Smooth muscle cell (in vitro differentiated cells): ENCODE measurements around the gene COL10A1. TPM values are rescaled to one million over a fixed set of nuclear protein-coding genes. Genes with fewer than 3 reads are reported as not detected.
"Not testable (repeated sequence)": the region's sequence is repeated elsewhere in the genome, so short reads cannot be mapped to it uniquely, and the experiment has no call there.

ENCODE experiments used
- DNase-seq: peaks from one replicate; lab custom pipeline; 2025; ENCODE audit not compliant: unreplicated experiment; lab: John Stamatoyannopoulos, UW
- H2AFZ ChIP-seq: fragments of 200-600 bp; sonication (generic); 2 replicates; pipeline ENCODE4 v1.6.0; 2016; ENCODE audit warnings: antibody characterized with exemption, low read depth, mild to moderate bottlenecking
- H3F3A ChIP-seq: fragments of 200-600 bp; sonication (generic); 2 replicates; pipeline ENCODE4 v1.6.0; 2017; ENCODE audit warnings: antibody characterized with exemption, low read depth
- H3K27ac ChIP-seq: fragments of 200-600 bp; sonication (generic); 2 replicates; pipeline ENCODE4 v1.5.1; 2016; ENCODE audit warnings: low read depth, mild to moderate bottlenecking
- H3K27me3 ChIP-seq: fragments of 200-600 bp; sonication (generic); 2 replicates; pipeline ENCODE4 v1.6.1; 2016; ENCODE audit warnings: low read depth, mild to moderate bottlenecking
- H3K36me3 ChIP-seq: fragments of 200-600 bp; sonication (generic); 2 replicates; pipeline ENCODE4 v1.5.1; 2016; ENCODE audit warnings: low read depth
- H3K4me1 ChIP-seq: fragments of 200-600 bp; sonication (generic); 2 replicates; pipeline ENCODE4 v1.5.1; 2016; ENCODE audit warnings: low read depth
- H3K4me2 ChIP-seq: fragments of 200-600 bp; sonication (generic); 2 replicates; pipeline ENCODE4 v1.6.0; 2016; ENCODE audit warnings: mild to moderate bottlenecking
- H3K4me3 ChIP-seq: fragments of 200-600 bp; sonication (generic); 2 replicates; pipeline ENCODE4 v1.5.1; 2016; ENCODE audit warnings: mild to moderate bottlenecking
- H3K79me2 ChIP-seq: fragments of 200-600 bp; sonication (generic); 2 replicates; pipeline ENCODE4 v1.6.0; 2016; ENCODE audit warnings: low read depth, mild to moderate bottlenecking
- H3K9ac ChIP-seq: fragments of 200-600 bp; sonication (generic); 2 replicates; pipeline ENCODE4 v1.6.0; 2016; ENCODE audit warnings: low read depth
- H3K9me3 ChIP-seq: fragments of 200-600 bp; sonication (generic); replicated peaks from 2 replicates; pipeline ENCODE4 v1.5.1; 2016; ENCODE audit warnings: low read depth
- H4K20me1 ChIP-seq: fragments of 200-600 bp; sonication (generic); 2 replicates; pipeline ENCODE4 v1.6.0; 2016; ENCODE audit warnings: low read depth
- WGBS: methylation state at CpG from one replicate; pipeline ENCODE4 v1.1.7; 2016; ENCODE audit warnings: low lambda C conversion rate; 5-methylcytosine and 5-hydroxymethylcytosine counted together
- polyA plus RNA-seq: library from polyadenylated mRNA; unstranded; fragments of >200 nt; fragmentation: Nextera tagmentation; extraction: Ambion mirVana; gene quantifications from 2 replicates; pipeline ENCODE4 v1.2.1, GENCODE V29; 2016
- total RNA-seq: library from RNA; depleted of rRNA; stranded (reverse); fragments of >200 nt; gene quantifications from 2 replicates; pipeline ENCODE4 v1.2.3, GENCODE V29; 2014
- TF ChIP-seq, protein P1 (sequence below): fragments of 200-600 bp; sonication (generic); IDR thresholded peaks from 2 replicates; pipeline ENCODE4 v1.5.1; 2017; ENCODE audit warnings: borderline replicate concordance, mild to moderate bottlenecking, antibody characterized with exemption; ENCODE audit not compliant: insufficient read depth, poor library complexity, severe bottlenecking

The COL10A1 gene
- total and polyA plus RNA-seq, 2 experiments from 2014 or later, result 0.04 TPM; not detected in 1

DNA sequence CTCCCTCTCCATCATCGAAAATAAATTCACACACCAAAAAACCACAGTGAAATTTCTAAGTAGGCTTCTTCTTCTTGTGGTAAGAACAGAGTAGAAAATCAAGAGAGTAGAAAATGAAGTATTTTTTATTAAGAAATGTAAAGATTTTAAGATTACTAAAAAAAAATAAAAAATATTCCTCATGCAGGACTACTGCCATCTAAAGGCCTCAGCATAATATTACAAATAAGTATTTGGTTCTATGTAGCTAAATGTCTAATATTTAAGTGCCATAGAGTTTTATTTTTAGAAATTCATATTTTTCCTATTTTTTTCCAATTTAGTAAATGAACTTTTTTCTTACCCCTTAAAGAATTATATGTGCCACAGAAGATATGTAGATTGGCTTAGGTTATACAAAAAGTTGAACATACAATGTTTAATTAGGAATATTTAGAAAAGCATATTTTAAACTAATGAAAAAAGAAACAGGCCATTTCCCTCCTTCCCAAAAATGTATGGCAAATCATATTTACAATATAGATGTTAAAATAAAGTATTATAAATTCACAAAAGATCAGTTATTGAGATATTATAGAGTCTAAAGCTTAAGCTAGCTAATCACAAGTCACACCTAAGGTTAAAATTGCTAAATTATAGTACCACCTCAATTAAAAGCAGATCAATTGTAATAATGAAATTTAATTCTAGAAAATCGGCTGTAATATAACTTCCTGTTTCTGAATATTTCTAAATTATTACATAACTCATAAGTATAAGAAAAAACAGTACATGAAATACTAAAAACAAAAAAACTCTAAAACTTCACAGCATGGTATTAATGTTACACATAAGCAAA is 28.7 kb downstream of the COL10A1 start:
- H2AFZ ChIP-seq, result no peak overlapping the region
- no peaks in the 10 kb centered on the region for H4K20me1 ChIP-seq
- DNase-seq, result no peak
- H3K79me2 ChIP-seq, result peaks cover 3% of the 10 kb centered on the region
- 64% methylated on average over 2 of the region's 2 CpGs for WGBS
- H3K4me2 ChIP-seq, result no peak overlapping the region
- no peaks in the 10 kb centered on the region for H3K36me3 ChIP-seq
- H3K9ac ChIP-seq, result no peak overlapping the region
- peaks cover 10% of the 10 kb centered on the region for H3K9me3 ChIP-seq
- peaks cover 3% of the 10 kb centered on the region for H3F3A ChIP-seq
- peaks cover 9% of the 10 kb centered on the region for H3K4me1 ChIP-seq
- no peaks in the 10 kb centered on the region for H3K27me3 ChIP-seq
- H3K4me3 ChIP-seq, result no peak overlapping the region
- H3K27ac ChIP-seq, result no peak overlapping the region
- TF ChIP-seq, protein P1, sequence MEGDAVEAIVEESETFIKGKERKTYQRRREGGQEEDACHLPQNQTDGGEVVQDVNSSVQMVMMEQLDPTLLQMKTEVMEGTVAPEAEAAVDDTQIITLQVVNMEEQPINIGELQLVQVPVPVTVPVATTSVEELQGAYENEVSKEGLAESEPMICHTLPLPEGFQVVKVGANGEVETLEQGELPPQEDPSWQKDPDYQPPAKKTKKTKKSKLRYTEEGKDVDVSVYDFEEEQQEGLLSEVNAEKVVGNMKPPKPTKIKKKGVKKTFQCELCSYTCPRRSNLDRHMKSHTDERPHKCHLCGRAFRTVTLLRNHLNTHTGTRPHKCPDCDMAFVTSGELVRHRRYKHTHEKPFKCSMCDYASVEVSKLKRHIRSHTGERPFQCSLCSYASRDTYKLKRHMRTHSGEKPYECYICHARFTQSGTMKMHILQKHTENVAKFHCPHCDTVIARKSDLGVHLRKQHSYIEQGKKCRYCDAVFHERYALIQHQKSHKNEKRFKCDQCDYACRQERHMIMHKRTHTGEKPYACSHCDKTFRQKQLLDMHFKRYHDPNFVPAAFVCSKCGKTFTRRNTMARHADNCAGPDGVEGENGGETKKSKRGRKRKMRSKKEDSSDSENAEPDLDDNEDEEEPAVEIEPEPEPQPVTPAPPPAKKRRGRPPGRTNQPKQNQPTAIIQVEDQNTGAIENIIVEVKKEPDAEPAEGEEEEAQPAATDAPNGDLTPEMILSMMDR, result peak; percentile 71

DNA sequence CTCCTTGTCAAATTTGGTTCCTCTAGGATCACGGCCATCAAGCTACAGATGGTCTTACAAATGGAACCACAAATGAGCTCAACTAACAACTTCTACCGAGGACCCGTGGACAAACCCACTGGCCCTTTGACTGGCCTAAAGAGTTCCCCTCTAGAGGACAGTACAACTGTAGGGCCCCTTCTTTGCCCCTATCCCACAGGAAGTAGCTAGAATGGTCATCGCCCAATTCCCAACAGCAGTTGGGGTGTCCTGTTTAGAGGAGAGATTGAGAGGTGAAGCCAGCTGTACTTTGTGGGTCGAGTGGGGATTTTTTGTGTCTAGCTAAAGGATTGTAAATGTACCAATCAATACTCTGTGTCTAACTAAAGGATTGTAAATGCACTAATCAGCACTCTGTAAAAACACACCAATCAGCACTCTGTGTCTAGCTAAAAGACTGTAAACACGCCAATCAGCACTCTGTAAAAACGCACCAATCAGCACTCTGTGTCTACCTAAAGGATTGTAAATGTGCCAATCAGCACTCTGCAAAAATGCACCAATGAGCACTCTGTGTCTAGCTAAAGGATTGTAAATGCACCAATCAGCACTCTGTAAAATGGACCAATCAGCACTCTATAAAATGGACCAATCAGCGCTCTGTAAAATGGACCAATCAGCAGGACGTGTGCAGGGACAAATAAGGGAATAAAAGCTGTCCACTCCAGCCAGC is 29.7 kb downstream of the COL10A1 start:
- H3K79me2 ChIP-seq, H3K9me3 ChIP-seq, H3K27ac ChIP-seq, H3K4me2 ChIP-seq, H3K9ac ChIP-seq, H3K36me3 ChIP-seq, DNase-seq, H3K4me3 ChIP-seq, H4K20me1 ChIP-seq, H3K27me3 ChIP-seq, H3F3A ChIP-seq, H3K4me1 ChIP-seq, H2AFZ ChIP-seq: not testable (repeated sequence)
- WGBS, result 94% methylated on average over 9 of the region's 9 CpGs

DNA sequence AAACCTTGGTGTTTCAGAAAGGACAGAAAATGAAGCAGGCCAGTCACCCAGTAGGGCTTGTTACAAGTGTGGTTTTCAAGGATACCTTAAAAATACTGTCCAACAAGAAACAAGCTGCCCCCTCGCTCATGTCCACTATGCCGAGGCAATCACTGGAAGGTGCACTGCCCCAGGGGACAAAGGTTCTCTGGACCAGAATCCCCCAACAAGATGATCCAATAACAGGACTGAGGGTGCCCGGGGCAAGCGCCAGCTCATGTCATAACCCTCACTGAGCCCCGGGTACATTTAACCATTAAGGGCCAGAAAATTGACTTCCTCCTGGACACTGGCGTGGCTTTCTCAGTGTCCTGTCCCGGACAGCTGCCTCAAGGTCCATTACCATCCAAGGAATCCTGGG is 31.9 kb downstream of the COL10A1 start:
- no peak overlapping the region for H3K4me2 ChIP-seq
- no peaks in the 10 kb centered on the region for H4K20me1 ChIP-seq
- no peaks in the 10 kb centered on the region for H3F3A ChIP-seq
- TF ChIP-seq, protein P1, result no peak
- no peak overlapping the region for H2AFZ ChIP-seq
- no peaks in the 10 kb centered on the region for H3K79me2 ChIP-seq
- DNase-seq, result no peak
- no peaks in the 10 kb centered on the region for H3K4me1 ChIP-seq
- H3K27me3 ChIP-seq, result no peaks in the 10 kb centered on the region
- H3K36me3 ChIP-seq, result no peaks in the 10 kb centered on the region
- H3K4me3 ChIP-seq, result no peak overlapping the region
- H3K9ac ChIP-seq, result no peak overlapping the region
- 95% methylated on average over 7 of the region's 7 CpGs for WGBS
- H3K27ac ChIP-seq, result no peak overlapping the region
- H3K9me3 ChIP-seq, result peaks cover 10% of the 10 kb centered on the region

GRCh38 chr6:116090251-116090650 is 35.7 kb downstream of the COL10A1 start:
- no peaks in the 10 kb centered on the region for H3K27me3 ChIP-seq
- H3K79me2 ChIP-seq, result no peaks in the 10 kb centered on the region
- peaks cover 3% of the 10 kb centered on the region for H3K4me1 ChIP-seq
- H2AFZ ChIP-seq, result no peak overlapping the region
- H3K9me3 ChIP-seq, result no peaks in the 10 kb centered on the region
- H3K27ac ChIP-seq, result no peak overlapping the region
- H4K20me1 ChIP-seq, result no peaks in the 10 kb centered on the region
- no peak overlapping the region for H3K9ac ChIP-seq
- H3K36me3 ChIP-seq, result no peaks in the 10 kb centered on the region
- TF ChIP-seq, protein P1, result no peak
- H3K4me3 ChIP-seq, result no peak overlapping the region
- DNase-seq, result no peak
- H3F3A ChIP-seq, result no peaks in the 10 kb centered on the region
- WGBS, result 93% methylated on average over 2 of the region's 2 CpGs
- H3K4me2 ChIP-seq, result no peak overlapping the region
